HPDE6-E6E7 (cell line): ENCODE data around the gene ROPN1L.
"Not testable (repeated sequence)": the region's sequence is repeated elsewhere in the genome, so short reads cannot be mapped to it uniquely, and the experiment has no call there.

Experiments
- DNase-seq: peaks from one replicate; pipeline ENCODE4 v3.0.0; 2011; ENCODE audit warnings: missing footprints; ENCODE audit errors: extremely low spot score

ROPN1L gene

GRCh38 chr5:10478436-10478835 is 36.8 kb downstream of the ROPN1L start:
- no peak for DNase-seq

GRCh38 chr5:10479154-10479721 is 37.6 kb downstream of the ROPN1L start:
- peak; percentile 83 for DNase-seq

- no peak for DNase-seq
Measured at GRCh38 chr5:10480237-10480985, 38.7 kb downstream of the ROPN1L start.

- no peak for DNase-seq
Measured at GRCh38 chr5:10481241-10481935, 39.7 kb downstream of the ROPN1L start.

GRCh38 chr5:10482791-10483530 is 41.3 kb downstream of the ROPN1L start:
- no peak for DNase-seq

GRCh38 chr5:10484774-10485141 is 43.1 kb downstream of the ROPN1L start:
- no peak for DNase-seq

GRCh38 chr5:10485142-10485795 is 43.6 kb downstream of the ROPN1L start:
- DNase-seq, result no peak

GRCh38 chr5:10485897-10486296 is 44.2 kb downstream of the ROPN1L start:
- no peak for DNase-seq

- DNase-seq, result no peak
Measured at GRCh38 chr5:10486511-10487344, 45.0 kb downstream of the ROPN1L start.

GRCh38 chr5:10488144-10488543 is 46.5 kb downstream of the ROPN1L start:
- DNase-seq, result no peak

GRCh38 chr5:10489810-10490426 is 48.2 kb downstream of the ROPN1L start:
- no peak for DNase-seq

- no peak for DNase-seq
Measured at GRCh38 chr5:10490927-10491672, 49.4 kb downstream of the ROPN1L start.

GRCh38 chr5:10491673-10492026 is 50.0 kb downstream of the ROPN1L start:
- DNase-seq, result no peak

GRCh38 chr5:10493884-10494283 is 52.2 kb downstream of the ROPN1L start:
- no peak for DNase-seq

- DNase-seq, result not testable (repeated sequence)
Measured at GRCh38 chr5:10494497-10494896, 52.8 kb downstream of the ROPN1L start.

- no peak for DNase-seq
Measured at GRCh38 chr5:10497554-10497953, 55.9 kb downstream of the ROPN1L start.

- DNase-seq, result no peak
Measured at GRCh38 chr5:10498350-10498749, 56.7 kb downstream of the ROPN1L start.

GRCh38 chr5:10499066-10499465 is 57.4 kb downstream of the ROPN1L start:
- DNase-seq, result no peak

GRCh38 chr5:10499776-10500175 is 58.1 kb downstream of the ROPN1L start:
- no peak for DNase-seq

GRCh38 chr5:10500669-10501068 is 59.0 kb downstream of the ROPN1L start:
- DNase-seq, result no peak
